Keratinocyte (primary cell): ENCODE results near the gene PGM2L1. TPM values are rescaled to one million over a fixed set of nuclear protein-coding genes. Genes with fewer than 3 reads are reported as not detected.

Experiments
- DNase-seq: peaks from one replicate; pipeline ENCODE4 v3.0.0-alpha.2; 2011; ENCODE audit warnings: low read depth, missing footprints, low spot score
- FAIRE-seq: peaks from 2 replicates; lab custom pipeline; 2011; peaks lifted over from hg19 to GRCh38; lab: Jason Lieb, UNC
- H2AFZ ChIP-seq: 2 replicates; pipeline ENCODE4 v1.6.0; 2012; ENCODE audit warnings: low read length, control low read depth, inconsistent platforms; ENCODE audit not compliant: control insufficient read depth
- H3K27ac ChIP-seq: 2 replicates; pipeline ENCODE4 v1.5.1; 2011; ENCODE audit warnings: low read length; ENCODE audit not compliant: control insufficient read depth, insufficient read depth
- H3K27me3 ChIP-seq: 3 replicates; pipeline ENCODE4 v1.6.0; 2011; ENCODE audit warnings: low read length; ENCODE audit not compliant: control insufficient read depth, insufficient read depth; ENCODE audit errors: extremely low read depth
- H3K36me3 ChIP-seq, 2 experiments: 2 replicates in 1 of 2; 3 replicates in 1 of 2; pipeline ENCODE4 v1.5.1; 2011; ENCODE audit warnings: low read length in 2 of 2, mild to moderate bottlenecking in 1 of 2; ENCODE audit not compliant: control insufficient read depth in 2 of 2, insufficient read depth in 2 of 2; ENCODE audit errors: extremely low read depth in 1 of 2
- H3K4me1 ChIP-seq: 3 replicates; pipeline ENCODE4 v1.5.1; 2011; ENCODE audit warnings: low read length; ENCODE audit not compliant: control insufficient read depth, insufficient read depth; ENCODE audit errors: extremely low read depth
- H3K4me2 ChIP-seq: 3 replicates; pipeline ENCODE4 v1.6.0; 2011; ENCODE audit warnings: low read depth, low read length; ENCODE audit not compliant: control insufficient read depth, insufficient read depth; ENCODE audit errors: extremely low read depth
- H3K4me3 ChIP-seq, 3 experiments: fragments of 200-600 bp in 1 of 3; sonication (generic) in 1 of 3; 2 replicates in 2 of 3; 3 replicates in 1 of 3; pipeline ENCODE4 v1.5.1; 2011 to 2016; ENCODE audit warnings: low read length in 3 of 3, mild to moderate bottlenecking in 3 of 3, control low read depth in 2 of 3, inconsistent platforms in 1 of 3, low read depth in 1 of 3, mixed read lengths in 1 of 3, mixed run types in 1 of 3, moderate library complexity in 1 of 3; ENCODE audit not compliant: control insufficient read depth in 2 of 3, insufficient read depth in 2 of 3; ENCODE audit errors: extremely low read depth in 1 of 3
- H3K79me2 ChIP-seq: 2 replicates; pipeline ENCODE4 v1.6.0; 2012; ENCODE audit warnings: low read length; ENCODE audit not compliant: control insufficient read depth, insufficient read depth
- H3K9ac ChIP-seq: 3 replicates; pipeline ENCODE4 v1.6.0; 2011; ENCODE audit warnings: low read length; ENCODE audit not compliant: control insufficient read depth, insufficient read depth; ENCODE audit errors: extremely low read depth
- H3K9me1 ChIP-seq: 3 replicates; pipeline ENCODE4 v1.6.0; 2011; ENCODE audit warnings: low read length; ENCODE audit not compliant: control insufficient read depth, insufficient read depth; ENCODE audit errors: extremely low read depth
- H3K9me3 ChIP-seq: 2 replicates; pipeline ENCODE4 v1.5.1; 2012; ENCODE audit warnings: low read depth, low read length; ENCODE audit not compliant: control insufficient read depth
- H4K20me1 ChIP-seq: 3 replicates; pipeline ENCODE4 v1.6.0; 2011; ENCODE audit warnings: low read length; ENCODE audit not compliant: control insufficient read depth, insufficient read depth; ENCODE audit errors: extremely low read depth
- EZH2 ChIP-seq: IDR thresholded peaks from one replicate; pipeline ENCODE4 v1.6.1; 2012; ENCODE audit warnings: inconsistent platforms, mild to moderate bottlenecking, low read length, moderate library complexity
- dilution Hi-C: fragments of 300-500 bp; cut with MboI; formaldehyde crosslinking; loops from one replicate; pipeline ENCODE4 v1.7.0; 2020; ENCODE audit warnings: low sequenced_read_pairs; ENCODE audit not compliant: extremely low pct_ligation_motif_present
- polyA plus RNA-seq, 5 experiments: library from polyadenylated mRNA; depleted of rRNA in 3 of 5; stranded (reverse) in 3 of 5; stranded (forward) in 1 of 5; unstranded in 1 of 5; fragments of >200 nt; gene quantifications; 1 replicate in 1 of 5; 2 replicates in 3 of 5; 3 replicates in 1 of 5; pipeline versions ENCODE4 v1.2.1 to v1.2.3, GENCODE V29; 2011 to 2012; ENCODE audit warnings: missing spikeins in 2 of 5, low read depth in 1 of 5, low replicate concordance in 1 of 5
- TF ChIP-seq, protein P1 (sequence below), 3 experiments: IDR thresholded peaks in 1 of 3; conservative IDR thresholded peaks in 1 of 3; optimal IDR thresholded peaks in 1 of 3; 2 replicates in 2 of 3; 3 replicates in 1 of 3; pipeline versions ENCODE3 to v1.5.1; 2011; ENCODE audit warnings: low read length in 3 of 3, mild to moderate bottlenecking in 3 of 3, moderate library complexity in 2 of 3, control low read depth in 1 of 3, inconsistent platforms in 1 of 3; ENCODE audit not compliant: insufficient read depth in 2 of 3; ENCODE audit errors: extremely low read depth in 1 of 3

The PGM2L1 gene
- polyA plus RNA-seq, 1 donor (not counting 4 experiments of a cell fraction or from before 2014, with no cell fraction given): 3.1 TPM

DNA sequence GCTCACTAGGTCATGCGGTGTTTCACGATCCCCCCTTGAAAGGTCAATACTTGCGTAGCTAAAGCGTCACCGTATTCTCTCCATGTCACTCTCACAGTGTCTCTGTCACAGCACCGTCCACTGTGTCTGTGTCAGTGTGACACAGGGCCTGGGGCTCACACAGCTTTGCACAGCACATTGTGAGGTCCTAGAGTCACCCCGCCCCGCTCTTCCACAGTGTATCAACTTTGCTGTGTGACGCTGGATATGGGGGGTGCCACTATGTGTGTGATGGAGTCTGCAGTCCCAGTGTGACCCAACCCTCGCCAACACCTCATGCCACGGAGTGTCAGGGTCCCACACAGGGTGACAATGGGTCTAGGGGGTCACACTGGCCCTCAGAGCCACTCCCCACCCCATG is 87.4 kb downstream of the PGM2L1 start:
- Histone ChIP-seq H3K9ac (no peak overlapping the region), H3K27me3 (peaks cover 4% of the 10 kb centered on the region), H3K27ac (no peak overlapping the region), H3K9me1 (no peaks in the 10 kb centered on the region), H3K36me3 (no peaks in the 10 kb centered on the region), H3K4me2 (peak overlapping the region; percentile 80), H3K9me3 (no peaks in the 10 kb centered on the region), H2AFZ (peak overlapping the region; percentile 55), H3K4me3 (peak overlapping the region; percentile 33 to 58 (median 54)), H4K20me1 (no peaks in the 10 kb centered on the region), H3K4me1 (peaks cover 6% of the 10 kb centered on the region), H3K79me2 (no peaks in the 10 kb centered on the region)
- FAIRE-seq (no peak), DNase-seq (no peak)
- TF ChIP-seq EZH2: no peak
- dilution Hi-C loops: no loop called here

DNA sequence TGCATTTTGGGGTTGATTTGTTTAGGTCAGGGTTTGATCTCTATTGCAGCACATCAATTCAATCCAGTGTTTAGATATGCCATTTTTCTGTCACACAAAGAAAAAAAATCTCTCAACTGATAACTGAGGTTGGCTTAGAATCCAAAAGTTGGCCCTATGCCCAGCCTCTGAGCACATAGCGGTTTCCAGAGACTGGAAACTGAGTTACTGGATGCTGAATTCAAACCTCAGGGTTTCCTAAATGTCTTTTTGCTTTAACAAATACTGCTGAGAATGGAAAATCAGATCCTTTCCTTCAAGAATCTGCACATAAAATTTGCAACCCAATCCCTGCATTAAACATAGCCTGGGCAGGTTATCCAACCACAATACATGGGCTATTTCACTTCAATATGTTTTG is 90.8 kb downstream of the PGM2L1 start:
- no peak overlapping the region for H3K27ac ChIP-seq
- peaks cover 6% of the 10 kb centered on the region for H3K4me1 ChIP-seq

More for the DNA sequence above, 90.8 kb downstream of the PGM2L1 start:
- no peak overlapping the region for H3K4me2 ChIP-seq
- no peaks in the 10 kb centered on the region for H3K79me2 ChIP-seq
- H2AFZ ChIP-seq: no peak overlapping the region
- TF ChIP-seq, protein P1, sequence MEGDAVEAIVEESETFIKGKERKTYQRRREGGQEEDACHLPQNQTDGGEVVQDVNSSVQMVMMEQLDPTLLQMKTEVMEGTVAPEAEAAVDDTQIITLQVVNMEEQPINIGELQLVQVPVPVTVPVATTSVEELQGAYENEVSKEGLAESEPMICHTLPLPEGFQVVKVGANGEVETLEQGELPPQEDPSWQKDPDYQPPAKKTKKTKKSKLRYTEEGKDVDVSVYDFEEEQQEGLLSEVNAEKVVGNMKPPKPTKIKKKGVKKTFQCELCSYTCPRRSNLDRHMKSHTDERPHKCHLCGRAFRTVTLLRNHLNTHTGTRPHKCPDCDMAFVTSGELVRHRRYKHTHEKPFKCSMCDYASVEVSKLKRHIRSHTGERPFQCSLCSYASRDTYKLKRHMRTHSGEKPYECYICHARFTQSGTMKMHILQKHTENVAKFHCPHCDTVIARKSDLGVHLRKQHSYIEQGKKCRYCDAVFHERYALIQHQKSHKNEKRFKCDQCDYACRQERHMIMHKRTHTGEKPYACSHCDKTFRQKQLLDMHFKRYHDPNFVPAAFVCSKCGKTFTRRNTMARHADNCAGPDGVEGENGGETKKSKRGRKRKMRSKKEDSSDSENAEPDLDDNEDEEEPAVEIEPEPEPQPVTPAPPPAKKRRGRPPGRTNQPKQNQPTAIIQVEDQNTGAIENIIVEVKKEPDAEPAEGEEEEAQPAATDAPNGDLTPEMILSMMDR (optimal IDR thresholded peaks at IDR 0.05 in 1 of 3, IDR thresholded peaks at IDR 0.05 in 1 of 3, conservative IDR thresholded peaks at IDR 0.05 in 1 of 3; ENCODE audit: extremely low read depth in 1 of 3, insufficient read depth in 2 of 3, low read length in 3 of 3): no peak
- TF ChIP-seq EZH2: no peak
- dilution Hi-C loops: no loop called here
- no peaks in the 10 kb centered on the region for H3K9me3 ChIP-seq
- H3K4me3 ChIP-seq: no peak overlapping the region
- no peak for DNase-seq
- peaks cover 8% of the 10 kb centered on the region for H3K27me3 ChIP-seq
- no peak overlapping the region for H3K9ac ChIP-seq
- H3K36me3 ChIP-seq: no peaks in the 10 kb centered on the region
- FAIRE-seq: no peak
- no peaks in the 10 kb centered on the region for H4K20me1 ChIP-seq
- no peaks in the 10 kb centered on the region for H3K9me1 ChIP-seq
